ENCODE results near the gene ANAPC13. TPM values are rescaled to one million over a fixed set of nuclear protein-coding genes. Genes with fewer than 3 reads are reported as not detected.

Gene ANAPC13
- total RNA-seq, 1 experiment from 2014 or later: 68.8 TPM

GRCh38 chr3:134449277-134449676 lies 36.5 kb downstream of the ANAPC13 start:
- TF ChIP-seq POLR2AphosphoS5 (IDR thresholded peaks at IDR 0.05; ENCODE audit: low read depth, low read length) (no peak), TCF7L2 (IDR thresholded peaks at IDR 0.05; ENCODE audit: low read depth, low read length) (no peak), CTCF (IDR thresholded peaks at IDR 0.05) (peak; percentile 53), SIN3A (IDR thresholded peaks at IDR 0.05; ENCODE audit: borderline replicate concordance, insufficient read depth, low read depth, low read length) (no peak)
- TF ChIP-seq, protein P1, sequence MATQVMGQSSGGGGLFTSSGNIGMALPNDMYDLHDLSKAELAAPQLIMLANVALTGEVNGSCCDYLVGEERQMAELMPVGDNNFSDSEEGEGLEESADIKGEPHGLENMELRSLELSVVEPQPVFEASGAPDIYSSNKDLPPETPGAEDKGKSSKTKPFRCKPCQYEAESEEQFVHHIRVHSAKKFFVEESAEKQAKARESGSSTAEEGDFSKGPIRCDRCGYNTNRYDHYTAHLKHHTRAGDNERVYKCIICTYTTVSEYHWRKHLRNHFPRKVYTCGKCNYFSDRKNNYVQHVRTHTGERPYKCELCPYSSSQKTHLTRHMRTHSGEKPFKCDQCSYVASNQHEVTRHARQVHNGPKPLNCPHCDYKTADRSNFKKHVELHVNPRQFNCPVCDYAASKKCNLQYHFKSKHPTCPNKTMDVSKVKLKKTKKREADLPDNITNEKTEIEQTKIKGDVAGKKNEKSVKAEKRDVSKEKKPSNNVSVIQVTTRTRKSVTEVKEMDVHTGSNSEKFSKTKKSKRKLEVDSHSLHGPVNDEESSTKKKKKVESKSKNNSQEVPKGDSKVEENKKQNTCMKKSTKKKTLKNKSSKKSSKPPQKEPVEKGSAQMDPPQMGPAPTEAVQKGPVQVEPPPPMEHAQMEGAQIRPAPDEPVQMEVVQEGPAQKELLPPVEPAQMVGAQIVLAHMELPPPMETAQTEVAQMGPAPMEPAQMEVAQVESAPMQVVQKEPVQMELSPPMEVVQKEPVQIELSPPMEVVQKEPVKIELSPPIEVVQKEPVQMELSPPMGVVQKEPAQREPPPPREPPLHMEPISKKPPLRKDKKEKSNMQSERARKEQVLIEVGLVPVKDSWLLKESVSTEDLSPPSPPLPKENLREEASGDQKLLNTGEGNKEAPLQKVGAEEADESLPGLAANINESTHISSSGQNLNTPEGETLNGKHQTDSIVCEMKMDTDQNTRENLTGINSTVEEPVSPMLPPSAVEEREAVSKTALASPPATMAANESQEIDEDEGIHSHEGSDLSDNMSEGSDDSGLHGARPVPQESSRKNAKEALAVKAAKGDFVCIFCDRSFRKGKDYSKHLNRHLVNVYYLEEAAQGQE (IDR thresholded peaks at IDR 0.05; ENCODE audit: insufficient read depth in 1 of 2, low read depth in 2 of 2, low read length in 1 of 2): no peak
- intact Hi-C loops (cut with micrococcal nuclease; ENCODE audit: unreplicated experiment): no loop called here
- Histone ChIP-seq H3K4me1 (ENCODE audit: control insufficient read depth, insufficient read depth, low read length) (peaks cover 3% of the 10 kb centered on the region; the same call in 1 of the 2 replicates), H3K9me3 (ENCODE audit: control insufficient read depth, insufficient read depth, low read depth, low read length) (no peaks in the 10 kb centered on the region), H3K27ac (ENCODE audit: low read length) (no peak overlapping the region), H3K4me3 (ENCODE audit: low read depth in 2 of 2, low read length in 2 of 2) (no peak overlapping the region), H3K27me3 (ENCODE audit: control insufficient read depth, insufficient read depth, low read length) (no peaks in the 10 kb centered on the region), H3K36me3 (ENCODE audit: control insufficient read depth, insufficient read depth, low read length) (no peaks in the 10 kb centered on the region)
- in situ Hi-C loops (cut with HindIII; ENCODE audit: low pct_unique_long_range_greater_than_20kb, low sequenced_read_pairs): no loop called here
- no TSS peak for BruUV-seq (replicated peaks)
- no peak for DNase-seq (ENCODE audit: low read depth, low spot score)
- ChIA-PET CTCF (interaction anchor here (0.8 to 1.1 kb wide), 2 partner anchors 44 to 142 kb away, joined by 3 read pairs; no protein-coding TSS in a partner anchor), POLR2A (no interaction called here)
- ATAC-seq: peak; percentile 71; the same call in 1 of the 2 replicates

- H3K4me1 ChIP-seq (ENCODE audit: control insufficient read depth, insufficient read depth, low read length): peaks cover 3% of the 10 kb centered on the region; the same call in 1 of the 2 replicates
- ChIA-PET CTCF (interaction anchor here (0.5 to 1.1 kb wide), 2 partner anchors 10 to 43 kb away, joined by 3 read pairs; no protein-coding TSS in a partner anchor), POLR2A (no interaction called here)
- BruUV-seq (replicated peaks): no TSS peak
- H3K27me3 ChIP-seq (ENCODE audit: control insufficient read depth, insufficient read depth, low read length): no peaks in the 10 kb centered on the region
- H3K9me3 ChIP-seq (ENCODE audit: control insufficient read depth, insufficient read depth, low read depth, low read length): no peaks in the 10 kb centered on the region
- intact Hi-C loops (cut with micrococcal nuclease; ENCODE audit: unreplicated experiment) (no loop called here), in situ Hi-C loops (cut with HindIII; ENCODE audit: low pct_unique_long_range_greater_than_20kb, low sequenced_read_pairs) (no loop called here)
- DNase-seq (ENCODE audit: low read depth, low spot score): no peak
- H3K27ac ChIP-seq (ENCODE audit: low read length): no peak overlapping the region
- TF ChIP-seq POLR2AphosphoS5 (IDR thresholded peaks at IDR 0.05; ENCODE audit: low read depth, low read length) (no peak), TCF7L2 (IDR thresholded peaks at IDR 0.05; ENCODE audit: low read depth, low read length) (no peak), SIN3A (IDR thresholded peaks at IDR 0.05; ENCODE audit: borderline replicate concordance, insufficient read depth, low read depth, low read length) (no peak), CTCF (IDR thresholded peaks at IDR 0.05) (no peak)
- TF ChIP-seq, protein P1 (IDR thresholded peaks at IDR 0.05; ENCODE audit: insufficient read depth in 1 of 2, low read depth in 2 of 2, low read length in 1 of 2): no peak
- H3K36me3 ChIP-seq (ENCODE audit: control insufficient read depth, insufficient read depth, low read length): no peaks in the 10 kb centered on the region
- H3K4me3 ChIP-seq (ENCODE audit: low read depth in 2 of 2, low read length in 2 of 2): no peak overlapping the region
- no peak for ATAC-seq
Observed at GRCh38 chr3:134448664-134449063, 37.1 kb downstream of the ANAPC13 start.
